ENCODE data around the gene TOMT.

The TOMT gene, protein sequence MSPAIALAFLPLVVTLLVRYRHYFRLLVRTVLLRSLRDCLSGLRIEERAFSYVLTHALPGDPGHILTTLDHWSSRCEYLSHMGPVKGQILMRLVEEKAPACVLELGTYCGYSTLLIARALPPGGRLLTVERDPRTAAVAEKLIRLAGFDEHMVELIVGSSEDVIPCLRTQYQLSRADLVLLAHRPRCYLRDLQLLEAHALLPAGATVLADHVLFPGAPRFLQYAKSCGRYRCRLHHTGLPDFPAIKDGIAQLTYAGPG

DNA sequence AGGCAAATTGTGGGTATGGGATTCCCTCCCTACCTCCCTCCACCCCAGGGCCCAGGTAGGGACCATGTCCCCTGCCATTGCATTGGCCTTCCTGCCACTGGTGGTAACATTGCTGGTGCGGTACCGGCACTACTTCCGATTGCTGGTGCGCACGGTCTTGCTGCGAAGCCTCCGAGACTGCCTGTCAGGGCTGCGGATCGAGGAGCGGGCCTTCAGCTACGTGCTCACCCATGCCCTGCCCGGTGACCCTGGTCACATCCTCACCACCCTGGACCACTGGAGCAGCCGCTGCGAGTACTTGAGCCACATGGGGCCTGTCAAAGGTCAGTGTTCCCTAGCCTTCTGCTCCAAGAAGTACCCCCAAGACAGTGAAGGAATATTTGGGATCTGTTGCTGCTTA is at the start of gene TOMT:
Gene TOMT (plus strand): TSS at position 37 of the 400 bp plus-strand sequence. CDS start 28 bp downstream, at position 65.
- no peak for DNase-seq (ENCODE audit: low read depth, low spot score)
- Histone ChIP-seq H3K9ac (ENCODE audit: insufficient read length) (no peak within 1 kb of the TSS), H3K36me3 (ENCODE audit: insufficient read depth, low read length) (peaks cover 8% of the 10 kb centered on the region; the same call in 1 of the 2 replicates), H3K9me3 (ENCODE audit: low read depth, low read length) (no peaks in the 10 kb centered on the region), H3K27ac (no peak within 1 kb of the TSS), H3K4me3 (no peak within 1 kb of the TSS)
- TF ChIP-seq FOXP2 (optimal IDR thresholded peaks at IDR 0.05; ENCODE audit: control extremely low read depth, extremely low read length, insufficient read depth) (no peak), EZH2 (IDR thresholded peaks at IDR 0.05) (no peak), POLR2AphosphoS5 (IDR thresholded peaks at IDR 0.05; ENCODE audit: borderline replicate concordance, low read depth, low read length) (no peak)

GRCh38 chr11:72058416-72059034 is 47.2 kb upstream of the TOMT start:
- Histone ChIP-seq H3K9ac (ENCODE audit: insufficient read length) (no peak overlapping the region), H3K27ac (no peak overlapping the region), H3K36me3 (ENCODE audit: insufficient read depth, low read length) (peaks cover 7% of the 10 kb centered on the region; the same call in 1 of the 2 replicates), H3K9me3 (ENCODE audit: low read depth, low read length) (no peaks in the 10 kb centered on the region), H3K4me3 (no peak overlapping the region)
- DNase-seq (ENCODE audit: low read depth, low spot score): no peak
- TF ChIP-seq EZH2 (IDR thresholded peaks at IDR 0.05): no peak
- TF ChIP-seq POLR2AphosphoS5 (IDR thresholded peaks at IDR 0.05; ENCODE audit: borderline replicate concordance, low read depth, low read length): no peak

- H3K9ac ChIP-seq (ENCODE audit: insufficient read length): no peak overlapping the region
- H3K4me3 ChIP-seq: no peak overlapping the region
- DNase-seq (ENCODE audit: low read depth, low spot score): no peak
- H3K9me3 ChIP-seq (ENCODE audit: low read depth, low read length): no peaks in the 10 kb centered on the region
- H3K36me3 ChIP-seq (ENCODE audit: insufficient read depth, low read length): peaks cover 13% of the 10 kb centered on the region
- TF ChIP-seq EZH2 (IDR thresholded peaks at IDR 0.05) (no peak), FOXP2 (optimal IDR thresholded peaks at IDR 0.05; ENCODE audit: control extremely low read depth, extremely low read length, insufficient read depth) (no peak), POLR2AphosphoS5 (IDR thresholded peaks at IDR 0.05; ENCODE audit: borderline replicate concordance, low read depth, low read length) (no peak)
- no peak overlapping the region for H3K27ac ChIP-seq
These were observed 43.9 kb upstream of the TOMT start for GRCh38 chr11:72061739-72062396.

DNA sequence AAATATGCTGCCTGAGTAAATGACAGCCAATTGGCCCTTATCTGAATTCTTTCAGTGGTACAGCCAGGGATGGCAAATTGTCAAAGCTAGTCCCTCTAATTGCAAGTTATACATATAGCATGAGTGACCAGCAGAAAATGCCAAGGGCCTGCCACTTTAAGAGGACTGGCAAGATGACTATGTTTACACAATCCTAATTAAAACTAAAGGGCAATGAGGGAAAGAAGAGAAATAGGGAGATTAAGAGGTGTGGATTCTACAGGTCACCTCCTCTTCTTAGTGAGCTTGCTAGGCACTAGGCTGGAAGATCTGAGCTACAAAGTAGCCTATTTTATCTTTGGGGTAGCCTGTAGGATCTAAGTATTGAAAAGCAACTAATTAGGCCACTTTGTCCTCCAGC is 38.9 kb upstream of the TOMT start:
- Histone ChIP-seq H3K4me3 (no peak overlapping the region), H3K36me3 (ENCODE audit: insufficient read depth, low read length) (peaks cover 16% of the 10 kb centered on the region), H3K9ac (ENCODE audit: insufficient read length) (no peak overlapping the region), H3K9me3 (ENCODE audit: low read depth, low read length) (no peaks in the 10 kb centered on the region), H3K27ac (no peak overlapping the region)
- no peak for TF ChIP-seq POLR2AphosphoS5 (IDR thresholded peaks at IDR 0.05; ENCODE audit: borderline replicate concordance, low read depth, low read length)
- no peak for TF ChIP-seq EZH2 (IDR thresholded peaks at IDR 0.05)
- no peak for TF ChIP-seq FOXP2 (optimal IDR thresholded peaks at IDR 0.05; ENCODE audit: control extremely low read depth, extremely low read length, insufficient read depth)
- DNase-seq (ENCODE audit: low read depth, low spot score): no peak

- TF ChIP-seq POLR2AphosphoS5 (IDR thresholded peaks at IDR 0.05; ENCODE audit: borderline replicate concordance, low read depth, low read length) (no peak), EZH2 (IDR thresholded peaks at IDR 0.05) (no peak), FOXP2 (optimal IDR thresholded peaks at IDR 0.05; ENCODE audit: control extremely low read depth, extremely low read length, insufficient read depth) (no peak)
- no peak for DNase-seq (ENCODE audit: low read depth, low spot score)
- H3K9ac ChIP-seq (ENCODE audit: insufficient read length): no peak overlapping the region
- H3K27ac ChIP-seq: no peak overlapping the region
- peaks cover 13% of the 10 kb centered on the region for H3K36me3 ChIP-seq (ENCODE audit: insufficient read depth, low read length)
- H3K4me3 ChIP-seq: no peak overlapping the region
- no peaks in the 10 kb centered on the region for H3K9me3 ChIP-seq (ENCODE audit: low read depth, low read length)
These were observed 38.5 kb upstream of the TOMT start for GRCh38 chr11:72067266-72067665.

DNA sequence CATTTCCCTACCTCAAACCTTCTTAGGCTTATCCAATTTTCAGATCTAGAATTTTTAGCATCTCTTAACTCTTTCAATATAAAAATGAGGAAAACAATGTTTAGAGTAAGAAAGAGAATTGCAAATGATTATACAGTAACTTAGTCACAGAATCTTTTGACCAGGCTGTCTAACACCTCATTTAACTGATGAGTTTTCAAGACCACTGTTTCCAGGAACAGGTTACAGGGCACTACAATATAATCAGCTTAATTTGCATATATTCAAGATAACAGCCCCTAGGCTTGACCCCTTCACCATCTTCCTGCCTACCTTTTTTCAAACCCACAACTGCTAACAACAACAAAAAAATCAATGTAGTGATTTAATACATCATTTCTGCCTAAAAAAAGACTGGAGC is 38.0 kb upstream of the TOMT start:
- peaks cover 9% of the 10 kb centered on the region for H3K36me3 ChIP-seq (ENCODE audit: insufficient read depth, low read length)

GRCh38 chr11:72069200-72069599 is 36.5 kb upstream of the TOMT start:
- Histone ChIP-seq H3K9me3 (ENCODE audit: low read depth, low read length) (no peaks in the 10 kb centered on the region), H3K9ac (ENCODE audit: insufficient read length) (no peak overlapping the region), H3K36me3 (ENCODE audit: insufficient read depth, low read length) (peaks cover 9% of the 10 kb centered on the region), H3K27ac (no peak overlapping the region), H3K4me3 (no peak overlapping the region)
- TF ChIP-seq POLR2AphosphoS5 (IDR thresholded peaks at IDR 0.05; ENCODE audit: borderline replicate concordance, low read depth, low read length) (no peak), FOXP2 (optimal IDR thresholded peaks at IDR 0.05; ENCODE audit: control extremely low read depth, extremely low read length, insufficient read depth) (no peak), EZH2 (IDR thresholded peaks at IDR 0.05) (no peak)
- DNase-seq (ENCODE audit: low read depth, low spot score): no peak

More for the DNA sequence above, 38.0 kb upstream of the TOMT start:
- Histone ChIP-seq H3K9ac (ENCODE audit: insufficient read length) (no peak overlapping the region), H3K4me3 (no peak overlapping the region), H3K9me3 (ENCODE audit: low read depth, low read length) (no peaks in the 10 kb centered on the region), H3K27ac (no peak overlapping the region)
- TF ChIP-seq POLR2AphosphoS5 (IDR thresholded peaks at IDR 0.05; ENCODE audit: borderline replicate concordance, low read depth, low read length) (no peak), EZH2 (IDR thresholded peaks at IDR 0.05) (no peak), FOXP2 (optimal IDR thresholded peaks at IDR 0.05; ENCODE audit: control extremely low read depth, extremely low read length, insufficient read depth) (no peak)
- DNase-seq (ENCODE audit: low read depth, low spot score): no peak

GRCh38 chr11:72069787-72070251 is 35.9 kb upstream of the TOMT start:
- no peak for DNase-seq (ENCODE audit: low read depth, low spot score)
- no peaks in the 10 kb centered on the region for H3K9me3 ChIP-seq (ENCODE audit: low read depth, low read length)
- no peak overlapping the region for H3K27ac ChIP-seq
- no peak overlapping the region for H3K9ac ChIP-seq (ENCODE audit: insufficient read length)
- TF ChIP-seq FOXP2 (optimal IDR thresholded peaks at IDR 0.05; ENCODE audit: control extremely low read depth, extremely low read length, insufficient read depth) (no peak), EZH2 (IDR thresholded peaks at IDR 0.05) (no peak), POLR2AphosphoS5 (IDR thresholded peaks at IDR 0.05; ENCODE audit: borderline replicate concordance, low read depth, low read length) (no peak)
- H3K36me3 ChIP-seq (ENCODE audit: insufficient read depth, low read length): peaks cover 9% of the 10 kb centered on the region
- H3K4me3 ChIP-seq: no peak overlapping the region

Data from SK-N-MC (cell line).